ENCODE data around the gene BEST4.
"Not testable (repeated sequence)": the region's sequence is repeated elsewhere in the genome, so short reads cannot be mapped to it uniquely, and the experiment has no call there.

BEST4 gene

DNA sequence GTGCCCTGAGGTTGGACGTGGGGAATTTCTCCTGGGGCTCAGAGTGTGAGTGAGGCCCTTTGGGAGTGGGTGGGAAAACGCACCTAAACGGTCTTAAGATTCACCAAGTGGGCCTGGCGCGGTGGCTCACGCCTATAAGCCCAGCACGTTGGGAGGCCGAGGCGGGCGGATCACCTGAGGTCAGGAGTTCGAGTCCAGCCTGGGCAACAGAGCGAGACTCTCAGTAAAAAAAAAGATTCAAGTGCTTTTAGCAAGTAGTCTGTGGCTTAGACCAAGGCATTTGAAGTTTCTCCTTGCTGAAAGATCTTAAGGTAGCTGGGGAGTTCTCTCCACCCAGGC is 11.3 kb downstream of the BEST4 start:
- no peak for DNase-seq

DNA sequence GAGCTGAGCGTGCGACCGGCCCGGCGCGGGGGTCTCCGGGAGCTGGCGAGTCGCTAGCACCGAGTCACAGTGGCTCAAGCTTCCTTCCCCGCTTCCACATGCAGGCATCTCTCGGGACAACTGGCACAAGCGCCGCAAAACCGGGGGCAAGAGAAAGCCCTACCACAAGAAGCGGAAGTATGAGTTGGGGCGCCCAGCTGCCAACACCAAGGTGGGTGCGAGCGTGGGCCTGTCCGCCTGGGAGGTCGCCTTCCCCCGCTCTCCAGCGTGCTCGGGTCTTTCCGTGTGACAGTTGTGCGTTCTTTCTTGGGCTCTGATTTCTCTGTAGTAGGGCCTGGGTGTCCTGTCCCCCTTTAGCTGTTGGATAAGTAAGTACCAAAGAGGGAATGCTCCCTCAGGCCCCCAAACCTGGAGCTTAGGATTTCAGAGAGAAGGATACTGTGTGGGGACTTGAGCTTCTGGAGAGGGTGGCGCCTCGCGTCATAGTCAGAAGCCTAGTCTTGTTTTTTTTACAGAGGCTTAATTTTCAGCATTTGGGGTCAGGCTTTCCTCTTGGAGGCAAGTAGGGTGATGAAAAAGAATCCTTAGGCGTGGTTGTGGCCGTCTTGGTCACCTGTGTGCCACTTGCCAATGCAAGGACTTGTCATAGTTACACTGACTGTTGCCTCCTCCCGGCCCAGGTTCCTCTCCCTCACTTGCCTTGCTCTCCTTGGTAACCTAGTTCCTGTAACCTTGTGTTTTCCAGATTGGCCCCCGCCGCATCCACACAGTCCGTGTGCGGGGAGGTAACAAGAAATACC is 11.8 kb downstream of the BEST4 start:
- peak; percentile 32 for DNase-seq

DNA sequence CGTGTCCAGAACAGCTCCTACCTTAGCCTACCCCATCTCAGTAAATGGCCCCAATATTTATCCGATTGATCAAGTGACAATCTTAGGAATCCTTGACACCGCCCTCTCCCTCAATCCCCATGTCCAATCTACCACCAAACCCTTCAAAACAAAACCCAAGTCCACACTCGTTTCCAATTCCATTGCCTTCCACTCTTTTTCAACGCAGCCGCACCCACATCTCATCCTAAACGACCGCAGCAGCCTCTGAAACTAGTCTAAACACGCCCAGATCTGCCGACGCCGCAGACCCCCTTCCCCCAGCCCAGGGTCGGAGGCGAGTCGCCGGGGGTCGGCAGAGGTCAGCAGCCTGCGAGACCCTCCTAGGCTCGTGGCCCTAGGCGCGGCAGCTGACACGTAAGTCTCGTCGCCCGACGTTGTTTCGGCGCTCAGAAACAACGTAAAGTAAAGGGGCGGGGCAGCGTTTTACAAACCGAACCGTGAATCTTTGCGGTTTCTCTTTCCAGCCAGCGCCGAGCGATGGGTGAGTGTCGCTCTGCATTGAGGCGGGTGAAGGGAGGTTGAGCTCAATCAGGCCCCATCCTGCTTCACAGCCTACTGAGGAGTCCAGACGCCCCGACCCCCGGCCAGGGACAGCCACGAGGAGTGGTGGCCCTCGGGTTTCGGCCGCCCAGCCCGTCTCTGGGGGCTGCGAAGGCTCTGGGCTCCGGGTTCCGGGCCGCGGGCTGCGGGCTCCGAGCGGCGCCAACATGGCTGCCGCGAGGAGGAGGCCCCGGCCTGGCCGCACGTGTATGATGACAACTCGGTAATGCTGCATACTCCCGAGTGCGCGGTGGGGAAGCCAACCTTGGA is 12.7 kb downstream of the BEST4 start, which contains the start of gene RPS8:
TSS of gene RPS8 (plus strand) at position 463 of the 852 bp plus-strand sequence. CDS start at position 520, 57 bp downstream.
- DNase-seq: peak; percentile 91

DNA sequence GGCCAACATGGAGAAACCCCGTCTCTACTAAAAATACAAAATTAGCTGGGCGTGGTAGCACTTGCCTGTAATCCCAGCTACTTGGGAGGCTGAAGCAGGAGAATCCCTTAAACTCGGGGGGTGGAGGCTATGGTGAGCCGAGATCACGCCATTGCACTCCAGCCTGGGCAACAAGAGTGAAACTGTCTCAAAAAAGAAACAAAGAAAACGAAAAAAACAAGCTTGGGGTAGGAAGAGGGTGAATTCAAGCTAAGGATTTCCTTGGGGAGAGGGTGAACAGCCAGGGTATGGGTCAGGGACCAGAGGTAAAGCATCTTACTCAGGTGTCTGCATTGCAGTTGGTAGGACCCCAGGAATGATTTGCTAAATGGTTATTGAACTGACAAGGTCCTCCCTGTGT is 21.5 kb downstream of the BEST4 start:
- DNase-seq: not testable (repeated sequence)

DNA sequence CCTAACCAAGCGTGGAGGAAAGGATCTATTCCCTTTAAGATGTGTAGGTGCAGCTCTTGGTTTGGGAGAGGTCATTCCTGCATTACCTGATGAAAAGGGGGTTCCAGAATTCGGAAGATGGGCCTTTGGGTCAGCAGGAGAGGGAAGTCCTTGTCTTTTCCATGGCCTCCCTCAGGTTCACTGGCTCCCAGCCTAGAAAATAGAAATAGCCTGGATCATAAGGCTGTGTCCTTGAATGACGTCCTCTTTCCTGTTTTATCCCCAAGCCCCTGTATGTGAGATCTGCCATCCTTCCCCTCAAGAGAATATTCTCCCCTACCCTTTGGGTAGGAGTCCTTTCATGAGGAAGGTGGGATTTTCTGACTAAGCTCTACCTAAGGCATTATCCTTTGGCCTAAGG is 27.1 kb downstream of the BEST4 start:
- DNase-seq: no peak

DNA sequence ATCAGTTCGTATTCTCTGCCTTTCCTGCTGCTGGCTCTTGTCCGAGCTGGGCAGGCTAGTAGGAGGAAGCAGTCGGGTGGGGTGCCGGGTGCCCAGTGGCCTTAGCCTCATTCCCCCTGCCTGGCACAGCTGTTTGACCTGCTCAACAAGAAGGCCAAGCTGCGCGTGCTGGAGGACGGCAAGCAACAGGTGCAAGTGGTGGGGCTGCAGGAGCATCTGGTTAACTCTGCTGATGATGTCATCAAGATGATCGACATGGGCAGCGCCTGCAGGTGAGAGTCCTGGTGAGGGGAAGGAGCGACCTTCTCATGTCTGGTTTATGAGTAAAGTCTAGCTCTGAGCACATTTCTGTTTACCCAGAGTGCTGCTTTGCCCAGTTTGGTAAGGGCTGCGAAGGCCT is 28.9 kb downstream of the BEST4 start:
- DNase-seq: no peak

DNA sequence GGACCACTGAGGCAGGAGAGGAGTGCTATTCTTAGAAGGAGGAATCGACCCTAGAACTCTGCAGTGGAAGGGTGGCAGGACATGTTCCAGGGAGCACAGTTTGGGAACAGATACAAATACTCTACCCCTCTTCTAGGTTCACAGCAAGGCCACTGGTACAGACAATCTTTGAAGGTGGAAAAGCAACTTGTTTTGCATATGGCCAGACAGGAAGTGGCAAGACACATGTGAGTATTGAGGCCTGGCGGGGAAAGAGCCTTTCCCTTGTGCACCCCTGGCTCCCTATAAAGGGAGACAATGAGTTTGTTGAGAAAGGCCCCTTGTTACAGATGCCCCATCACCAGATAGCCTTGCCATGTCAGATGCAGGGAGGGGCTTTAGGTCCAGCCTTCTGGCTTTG is 30.6 kb downstream of the BEST4 start:
- no peak for DNase-seq

DNA sequence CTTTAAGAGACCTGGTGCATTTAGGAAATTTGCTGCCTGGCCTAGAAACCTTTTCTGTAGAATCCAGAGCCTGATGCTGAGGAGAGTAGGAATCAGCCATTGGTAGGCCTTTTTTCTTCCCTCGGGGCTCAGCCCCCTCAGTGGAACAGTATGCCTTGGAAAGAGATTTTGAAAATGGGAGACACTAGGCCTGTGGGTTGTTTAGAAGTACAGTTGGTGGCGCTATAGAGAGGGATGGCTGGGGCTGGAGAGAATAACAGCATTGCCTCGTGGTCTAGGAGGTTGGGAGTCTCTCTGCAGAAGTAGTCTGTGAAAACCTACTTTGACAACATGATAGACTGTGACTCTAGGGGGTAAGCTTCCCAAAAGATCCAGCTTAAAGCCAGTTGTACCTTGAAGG is 40.1 kb downstream of the BEST4 start:
- DNase-seq: no peak

DNA sequence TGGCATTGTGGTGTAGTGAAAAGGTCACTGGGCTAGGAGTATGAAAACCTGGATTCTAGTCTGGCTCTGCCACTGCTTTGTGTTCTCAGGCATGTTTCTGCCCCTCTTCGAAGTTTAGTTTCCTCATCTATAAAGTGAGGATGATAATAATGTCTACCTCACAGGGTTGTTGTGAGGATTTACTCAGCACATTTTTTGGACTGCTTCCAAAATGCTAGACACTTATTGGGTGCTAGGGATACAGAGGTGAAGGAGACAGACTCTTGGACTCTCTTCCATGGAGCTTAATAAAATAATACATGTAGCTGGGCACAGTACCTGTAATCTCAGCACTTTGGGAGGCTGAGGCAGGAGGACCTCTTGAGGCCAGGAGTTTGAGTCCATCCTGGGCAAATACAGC is 44.8 kb downstream of the BEST4 start:
- no peak for DNase-seq

DNA sequence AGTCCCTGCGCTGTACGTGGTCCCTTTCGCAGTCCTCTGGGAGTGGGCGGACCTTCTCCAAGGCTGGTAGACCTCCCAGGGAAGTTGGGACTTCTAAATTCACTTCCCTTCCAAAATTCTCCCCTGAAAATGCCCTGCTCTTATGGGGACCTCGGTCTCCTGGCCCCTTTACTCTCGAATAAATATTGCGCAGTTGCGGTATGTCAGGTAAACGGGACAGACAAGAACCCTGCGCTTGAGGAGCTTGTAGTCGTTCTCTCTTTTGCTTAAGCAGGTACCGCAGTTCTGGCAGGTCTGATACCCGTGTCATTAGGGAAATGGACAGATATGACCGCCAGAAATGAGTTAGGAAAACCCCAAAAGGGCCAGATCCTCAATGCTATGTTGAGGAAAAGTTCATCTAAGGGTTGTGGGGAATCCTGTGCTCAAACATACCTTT is 47.8 kb downstream of the BEST4 start:
- DNase-seq: no peak

DNA sequence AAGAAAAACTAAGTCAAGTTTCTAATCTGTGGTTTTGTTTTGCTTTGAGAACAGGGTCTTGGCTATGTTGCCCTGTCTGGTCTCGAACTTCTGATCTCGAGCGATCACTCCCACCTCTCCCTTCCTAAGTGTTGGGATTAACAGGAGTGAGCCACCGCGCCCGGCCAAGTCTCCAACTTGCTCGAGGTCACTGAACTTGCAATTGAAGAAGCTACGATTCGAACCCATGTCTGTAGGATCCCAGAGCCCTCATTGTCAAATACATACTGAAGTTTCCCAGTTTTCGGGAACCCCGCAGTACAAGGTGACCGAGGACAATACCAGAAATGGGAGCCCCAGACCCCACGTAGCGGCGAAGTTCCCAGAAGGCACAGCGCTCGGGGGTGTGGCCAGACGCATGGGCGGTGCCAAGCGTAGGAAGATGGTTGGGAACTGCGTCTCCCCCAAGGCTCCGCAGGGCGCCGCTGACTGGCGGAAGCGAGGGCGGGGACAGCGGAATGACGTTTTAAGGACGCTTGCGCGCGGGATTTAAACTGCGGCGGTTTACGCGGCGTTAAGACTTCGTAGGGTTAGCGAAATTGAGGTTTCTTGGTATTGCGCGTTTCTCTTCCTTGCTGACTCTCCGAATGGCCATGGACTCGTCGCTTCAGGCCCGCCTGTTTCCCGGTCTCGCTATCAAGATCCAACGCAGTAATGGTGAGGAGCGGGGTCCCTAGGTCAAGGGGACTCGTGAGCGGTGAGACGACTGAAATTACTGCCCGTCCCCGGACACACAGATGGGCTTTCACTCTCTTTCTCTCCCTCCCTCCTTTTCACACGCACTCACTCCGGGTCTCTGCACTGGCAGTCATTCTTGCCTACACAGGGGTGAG is 48.4 kb downstream of the BEST4 start, which contains the start of gene KIF2C:
TSS of gene KIF2C (plus strand) at position 531 of the 872 bp plus-strand sequence. CDS start at position 627, 96 bp downstream.
- DNase-seq: peak; percentile 97

DNA sequence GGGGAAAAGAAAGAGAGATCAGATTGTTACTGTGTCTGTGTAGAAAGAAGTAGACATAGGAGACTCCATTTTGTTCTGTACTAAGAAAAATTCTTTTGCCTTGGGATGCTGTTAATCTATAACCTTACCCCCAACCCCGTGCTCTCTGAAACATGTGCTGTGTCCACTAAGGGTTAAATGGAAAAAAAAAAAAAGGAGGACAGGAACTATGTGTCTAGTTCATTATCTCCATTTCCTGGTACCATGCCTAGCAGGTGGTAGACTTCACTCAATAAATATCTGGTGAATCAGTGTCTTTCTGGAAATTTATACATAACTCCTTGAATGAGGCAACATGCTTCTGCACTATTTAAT is 49.0 kb downstream of the BEST4 start:
- DNase-seq: not testable (repeated sequence)

DNA sequence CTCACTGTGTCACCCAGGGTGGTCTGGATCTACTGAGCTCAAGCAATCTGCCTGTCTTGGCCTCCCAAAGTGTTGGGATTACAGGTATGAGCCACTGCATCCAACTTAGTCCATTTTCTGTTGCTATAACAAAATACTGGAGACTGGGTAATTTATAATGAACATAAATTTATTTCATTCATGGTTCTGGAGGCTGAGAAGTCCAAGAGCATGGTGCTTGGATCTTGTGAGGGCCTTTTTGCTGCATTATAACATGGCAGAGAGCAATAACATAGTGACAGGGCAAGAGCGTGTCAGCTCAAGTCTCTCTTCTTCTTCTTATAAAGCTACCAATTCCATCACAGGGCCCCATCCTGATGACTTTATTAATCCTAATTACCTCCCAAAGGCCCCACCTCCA is 52.0 kb downstream of the BEST4 start:
- no peak for DNase-seq

DNA sequence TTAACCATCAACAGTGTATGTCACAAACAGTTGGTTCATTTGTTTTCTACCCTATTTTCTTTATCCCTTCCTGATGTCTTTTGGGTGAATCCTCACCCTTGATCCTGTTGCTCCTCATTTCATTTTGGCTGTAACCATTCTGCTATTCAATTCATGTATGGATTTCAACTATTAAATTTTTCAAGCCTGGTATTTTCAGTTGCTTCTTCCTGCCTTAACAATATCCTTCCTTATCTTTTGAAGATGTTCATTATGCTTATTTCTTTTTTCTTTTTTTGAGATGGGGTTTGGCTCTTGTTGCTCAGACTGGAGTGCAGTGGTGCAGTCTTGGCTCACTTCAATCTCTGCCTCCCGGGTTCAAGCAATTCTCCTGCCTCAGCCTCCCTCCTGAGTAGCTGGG is 54.2 kb downstream of the BEST4 start:
- DNase-seq: no peak

All from stimulated activated CD4-positive, alpha-beta T cell treated with anti-CD3 and anti-CD28 coated beads, Interleukin-1b, Interleukin-23, amount 100 ng/mL, for 48 hours (primary cell).